Measurements from ENCODE around the gene ANKZF1.

ANKZF1 gene

DNA sequence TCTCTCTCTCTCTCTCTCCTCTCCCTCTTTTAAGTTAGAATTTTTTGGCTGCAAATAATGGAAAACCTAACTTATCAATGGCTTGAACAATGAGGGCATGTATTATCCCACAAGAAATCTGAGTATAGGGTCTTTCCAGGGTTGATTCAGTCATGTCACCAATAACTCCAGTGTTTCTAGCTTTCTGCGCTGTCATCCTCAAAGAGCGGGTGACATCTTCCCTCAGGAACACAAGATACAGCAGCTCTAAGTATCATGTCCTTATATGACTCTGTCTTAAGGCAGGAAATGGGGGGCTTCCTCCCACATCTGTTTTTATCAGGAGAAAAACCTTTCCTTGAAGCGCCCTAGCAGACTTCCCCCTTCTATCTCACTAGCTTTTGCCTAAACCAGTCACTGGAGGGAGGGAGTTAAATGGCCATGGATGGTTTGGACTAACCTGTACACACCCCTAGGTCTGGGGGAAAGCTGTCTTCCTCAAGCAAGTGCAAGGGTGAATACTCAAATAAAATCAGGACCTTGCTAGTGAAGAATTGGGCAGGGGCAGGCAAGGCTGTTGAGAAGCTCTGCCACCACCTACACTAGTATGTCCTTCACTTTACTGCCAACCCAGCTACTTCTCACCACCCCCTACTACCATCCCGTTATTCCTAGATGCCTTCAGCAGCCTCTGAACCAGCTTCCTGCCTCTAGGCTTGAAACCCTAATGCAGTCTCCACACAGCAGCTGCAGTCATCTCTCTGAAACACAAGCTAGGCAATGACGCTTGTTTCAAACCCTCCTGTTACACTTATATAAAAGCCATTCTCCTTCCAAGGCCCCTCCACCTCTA is 31.6 kb downstream of the ANKZF1 start:
- H3K36me3 ChIP-seq (ENCODE audit: control insufficient read depth, insufficient read depth, low read length): no peaks in the 10 kb centered on the region
- no peak for DNase-seq (ENCODE audit: low read depth, low spot score)
- H3K4me1 ChIP-seq (ENCODE audit: control insufficient read depth, insufficient read depth, low read length): no peaks in the 10 kb centered on the region
- H3K27ac ChIP-seq (ENCODE audit: low read length): no peak overlapping the region
- no peaks in the 10 kb centered on the region for H3K9me3 ChIP-seq (ENCODE audit: control insufficient read depth, insufficient read depth, low read length)
- peaks cover 1% of the 10 kb centered on the region; the same call in 1 of the 2 replicates for H3K27me3 ChIP-seq (ENCODE audit: control insufficient read depth, insufficient read depth, low read length)
- H3K4me3 ChIP-seq (ENCODE audit: low read length): no peak overlapping the region
- WGBS (ENCODE audit: insufficient coverage, insufficient read length): no CpG with 5 or more reads among the region's 5 CpGs

DNA sequence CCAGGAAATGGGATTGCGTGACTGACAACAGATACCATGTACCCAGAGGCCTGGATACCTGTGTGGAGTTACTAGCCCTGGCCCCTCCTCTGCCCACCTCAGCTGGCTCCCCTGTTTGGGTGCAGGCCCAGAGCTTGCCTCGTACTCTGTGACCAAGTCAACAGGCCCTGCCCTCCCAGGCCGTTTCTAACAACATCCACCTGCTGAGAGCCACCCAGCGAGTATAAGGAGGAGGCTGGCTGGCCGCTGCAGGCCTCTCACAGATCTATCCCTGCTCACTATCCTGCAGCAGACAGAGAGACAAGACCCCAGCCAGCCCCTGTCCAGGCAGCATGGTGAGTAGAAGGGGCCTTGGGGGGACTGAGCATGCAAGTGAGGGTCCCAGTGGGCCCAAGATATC is 36.6 kb downstream of the ANKZF1 start:
- H3K9me3 ChIP-seq (ENCODE audit: control insufficient read depth, insufficient read depth, low read length): no peaks in the 10 kb centered on the region
- H3K27me3 ChIP-seq (ENCODE audit: control insufficient read depth, insufficient read depth, low read length): no peaks in the 10 kb centered on the region
- no CpG with 5 or more reads among the region's 5 CpGs for WGBS (ENCODE audit: insufficient coverage, insufficient read length)
- no peak overlapping the region for H3K27ac ChIP-seq (ENCODE audit: low read length)
- H3K4me3 ChIP-seq (ENCODE audit: low read length): no peak overlapping the region
- no peak for DNase-seq (ENCODE audit: low read depth, low spot score)
- H3K36me3 ChIP-seq (ENCODE audit: control insufficient read depth, insufficient read depth, low read length): no peaks in the 10 kb centered on the region
- H3K4me1 ChIP-seq (ENCODE audit: control insufficient read depth, insufficient read depth, low read length): no peaks in the 10 kb centered on the region

DNA sequence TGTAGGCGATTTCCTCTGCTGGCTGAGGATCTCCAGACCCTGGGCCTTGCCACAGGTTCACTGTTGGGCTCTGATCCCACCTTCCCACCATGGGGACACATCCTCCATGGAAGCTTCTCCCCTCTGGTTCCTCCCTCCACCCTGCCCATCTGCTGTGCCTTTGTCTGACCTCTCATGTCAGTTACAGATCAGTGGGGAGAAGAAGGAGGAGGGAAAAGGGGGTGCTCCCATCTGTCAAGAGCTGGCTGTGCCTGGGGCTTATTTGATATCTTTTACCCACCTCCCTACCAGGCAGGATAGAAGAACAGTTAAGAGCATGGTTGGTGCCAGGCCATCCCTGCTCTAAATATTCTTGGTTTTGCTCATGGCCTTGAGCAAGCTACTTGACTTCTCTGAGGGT is 37.3 kb downstream of the ANKZF1 start:
- no peak overlapping the region for H3K27ac ChIP-seq (ENCODE audit: low read length)
- no peaks in the 10 kb centered on the region for H3K27me3 ChIP-seq (ENCODE audit: control insufficient read depth, insufficient read depth, low read length)
- no peaks in the 10 kb centered on the region for H3K4me1 ChIP-seq (ENCODE audit: control insufficient read depth, insufficient read depth, low read length)
- no peaks in the 10 kb centered on the region for H3K36me3 ChIP-seq (ENCODE audit: control insufficient read depth, insufficient read depth, low read length)
- no CpG with 5 or more reads among the region's 1 CpG for WGBS (ENCODE audit: insufficient coverage, insufficient read length)
- H3K4me3 ChIP-seq (ENCODE audit: low read length): no peak overlapping the region
- no peak for DNase-seq (ENCODE audit: low read depth, low spot score)
- H3K9me3 ChIP-seq (ENCODE audit: control insufficient read depth, insufficient read depth, low read length): no peaks in the 10 kb centered on the region

DNA sequence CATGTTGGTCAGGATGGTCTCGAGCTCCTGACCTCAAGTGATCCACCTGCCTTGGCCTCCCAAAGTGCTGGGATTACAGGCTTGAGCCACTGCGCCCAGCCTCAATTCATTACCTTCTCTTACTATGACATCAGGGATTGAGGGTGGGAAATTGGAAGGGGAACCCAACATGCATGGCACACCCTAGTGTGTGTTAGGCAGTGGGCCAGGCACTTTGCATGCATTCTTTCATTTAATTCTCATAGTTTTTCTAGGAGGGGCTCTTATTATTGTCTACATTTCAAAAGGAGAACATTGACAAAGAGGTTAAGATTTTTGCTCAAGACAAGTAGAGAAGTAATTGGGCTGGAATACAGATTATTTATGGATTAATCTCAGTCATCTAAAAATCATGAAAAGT is 38.7 kb downstream of the ANKZF1 start:
- H3K27me3 ChIP-seq (ENCODE audit: control insufficient read depth, insufficient read depth, low read length): no peaks in the 10 kb centered on the region
- no CpG with 5 or more reads among the region's 2 CpGs for WGBS (ENCODE audit: insufficient coverage, insufficient read length)
- H3K4me3 ChIP-seq (ENCODE audit: low read length): no peak overlapping the region
- no peaks in the 10 kb centered on the region for H3K9me3 ChIP-seq (ENCODE audit: control insufficient read depth, insufficient read depth, low read length)
- no peak overlapping the region for H3K27ac ChIP-seq (ENCODE audit: low read length)
- H3K4me1 ChIP-seq (ENCODE audit: control insufficient read depth, insufficient read depth, low read length): no peaks in the 10 kb centered on the region
- no peaks in the 10 kb centered on the region for H3K36me3 ChIP-seq (ENCODE audit: control insufficient read depth, insufficient read depth, low read length)
- DNase-seq (ENCODE audit: low read depth, low spot score): no peak

DNA sequence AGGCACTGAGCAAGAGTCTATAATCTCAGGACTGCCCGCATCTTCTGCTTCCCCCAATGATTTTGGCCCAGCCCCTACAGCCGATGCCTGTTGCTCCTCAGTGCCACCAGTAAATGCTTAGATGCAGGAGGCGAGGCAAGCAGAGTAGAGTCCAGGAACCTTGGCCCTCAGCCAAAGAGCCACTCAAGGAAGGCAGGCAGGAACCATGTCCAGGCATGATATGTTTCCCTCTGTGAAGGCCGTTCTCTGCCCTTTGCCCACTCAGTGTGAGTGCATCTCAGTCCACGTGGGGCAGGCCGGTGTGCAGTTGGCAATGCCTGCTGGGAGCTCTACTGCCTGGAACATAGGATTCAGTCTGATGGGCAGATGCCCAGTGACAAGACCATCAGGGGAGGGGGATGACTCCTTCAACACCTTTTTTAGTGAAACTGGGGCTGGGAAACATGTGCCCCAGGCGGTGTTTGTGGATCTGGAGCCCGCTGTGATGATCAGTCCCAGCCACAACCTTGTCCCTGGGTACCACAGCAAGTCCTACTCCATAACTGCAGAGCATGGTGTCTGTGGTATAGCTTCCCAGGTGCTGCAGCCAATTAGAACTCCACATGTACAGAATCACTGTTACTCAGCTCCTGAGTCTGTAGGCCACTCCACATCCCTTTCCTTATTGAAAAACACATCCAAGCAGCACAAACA is 39.9 kb downstream of the ANKZF1 start:
- no peak for DNase-seq (ENCODE audit: low read depth, low spot score)
- WGBS (ENCODE audit: insufficient coverage, insufficient read length): no CpG with 5 or more reads among the region's 8 CpGs
- no peaks in the 10 kb centered on the region for H3K9me3 ChIP-seq (ENCODE audit: control insufficient read depth, insufficient read depth, low read length)
- H3K27me3 ChIP-seq (ENCODE audit: control insufficient read depth, insufficient read depth, low read length): no peaks in the 10 kb centered on the region
- H3K36me3 ChIP-seq (ENCODE audit: control insufficient read depth, insufficient read depth, low read length): no peaks in the 10 kb centered on the region
- peaks cover 2% of the 10 kb centered on the region; the same call in 1 of the 2 replicates for H3K4me1 ChIP-seq (ENCODE audit: control insufficient read depth, insufficient read depth, low read length)
- H3K27ac ChIP-seq (ENCODE audit: low read length): no peak overlapping the region
- H3K4me3 ChIP-seq (ENCODE audit: low read length): no peak overlapping the region

DNA sequence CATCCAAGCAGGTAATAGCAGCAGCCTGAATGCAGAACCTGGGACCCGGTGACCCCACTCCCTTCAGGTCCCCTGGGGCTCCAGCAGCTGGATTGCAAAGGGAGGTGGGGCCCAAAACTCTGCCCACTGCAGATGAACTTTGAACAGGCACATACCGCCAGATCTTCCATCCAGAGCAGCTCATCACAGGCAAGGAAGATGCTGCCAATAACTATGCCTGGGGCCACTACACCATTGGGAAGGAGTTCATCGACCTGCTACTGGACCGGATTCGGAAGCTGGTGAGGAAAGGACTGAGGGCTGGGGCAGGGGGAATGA is 40.4 kb downstream of the ANKZF1 start:
- Histone ChIP-seq H3K36me3 (ENCODE audit: control insufficient read depth, insufficient read depth, low read length) (no peaks in the 10 kb centered on the region), H3K4me1 (ENCODE audit: control insufficient read depth, insufficient read depth, low read length) (peaks cover 2% of the 10 kb centered on the region; the same call in 1 of the 2 replicates), H3K27ac (ENCODE audit: low read length) (no peak overlapping the region), H3K27me3 (ENCODE audit: control insufficient read depth, insufficient read depth, low read length) (no peaks in the 10 kb centered on the region), H3K4me3 (ENCODE audit: low read length) (no peak overlapping the region), H3K9me3 (ENCODE audit: control insufficient read depth, insufficient read depth, low read length) (no peaks in the 10 kb centered on the region)
- no CpG with 5 or more reads among the region's 5 CpGs for WGBS (ENCODE audit: insufficient coverage, insufficient read length)
- DNase-seq (ENCODE audit: low read depth, low spot score): no peak

DNA sequence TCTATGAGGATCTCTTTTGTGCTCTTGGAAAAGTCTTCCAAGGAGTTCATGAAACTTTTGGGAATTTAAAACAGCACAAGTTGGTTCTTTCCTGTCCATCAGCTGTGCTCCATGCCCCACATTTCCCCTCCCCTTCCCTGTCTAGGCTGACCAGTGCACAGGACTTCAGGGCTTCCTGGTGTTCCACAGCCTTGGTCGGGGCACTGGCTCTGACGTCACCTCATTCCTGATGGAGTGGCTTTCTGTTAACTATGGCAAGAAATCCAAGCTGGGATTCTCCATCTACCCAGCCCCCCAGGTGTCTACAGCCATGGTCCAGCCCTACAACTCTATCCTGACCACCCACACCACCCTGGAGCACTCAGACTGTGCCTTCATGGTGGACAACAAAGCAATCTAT is 41.4 kb downstream of the ANKZF1 start:
- no CpG with 5 or more reads among the region's 2 CpGs for WGBS (ENCODE audit: insufficient coverage, insufficient read length)
- Histone ChIP-seq H3K4me1 (ENCODE audit: control insufficient read depth, insufficient read depth, low read length) (peaks cover 2% of the 10 kb centered on the region; the same call in 1 of the 2 replicates), H3K27me3 (ENCODE audit: control insufficient read depth, insufficient read depth, low read length) (no peaks in the 10 kb centered on the region)

DNA sequence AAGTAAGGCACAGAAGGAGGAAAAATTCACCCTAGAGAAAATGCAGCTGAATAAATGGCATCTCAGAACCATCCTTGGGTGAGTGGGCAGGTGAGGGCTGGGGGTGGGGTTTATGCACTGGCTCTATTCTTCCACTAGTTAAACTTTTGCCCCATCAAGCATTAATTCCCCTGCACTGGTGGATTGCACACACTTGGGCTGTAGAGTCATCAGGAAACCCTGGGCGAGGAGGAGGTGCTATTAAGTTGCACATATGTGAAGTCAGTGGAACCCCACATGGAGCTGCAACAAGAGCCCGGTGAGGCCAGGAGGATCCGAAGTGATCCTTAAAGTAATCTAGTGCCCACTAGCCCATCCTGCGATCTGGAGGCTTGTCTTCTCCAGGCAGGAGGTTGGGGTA is 42.8 kb downstream of the ANKZF1 start:
- WGBS (ENCODE audit: insufficient coverage, insufficient read length): no CpG with 5 or more reads among the region's 4 CpGs
- DNase-seq (ENCODE audit: low read depth, low spot score): no peak
- H3K4me1 ChIP-seq (ENCODE audit: control insufficient read depth, insufficient read depth, low read length): peaks cover 2% of the 10 kb centered on the region; the same call in 1 of the 2 replicates

More for the DNA sequence above, 41.4 kb downstream of the ANKZF1 start:
- Histone ChIP-seq H3K27ac (ENCODE audit: low read length) (no peak overlapping the region), H3K36me3 (ENCODE audit: control insufficient read depth, insufficient read depth, low read length) (no peaks in the 10 kb centered on the region), H3K4me3 (ENCODE audit: low read length) (no peak overlapping the region), H3K9me3 (ENCODE audit: control insufficient read depth, insufficient read depth, low read length) (no peaks in the 10 kb centered on the region)
- DNase-seq (ENCODE audit: low read depth, low spot score): no peak

DNA sequence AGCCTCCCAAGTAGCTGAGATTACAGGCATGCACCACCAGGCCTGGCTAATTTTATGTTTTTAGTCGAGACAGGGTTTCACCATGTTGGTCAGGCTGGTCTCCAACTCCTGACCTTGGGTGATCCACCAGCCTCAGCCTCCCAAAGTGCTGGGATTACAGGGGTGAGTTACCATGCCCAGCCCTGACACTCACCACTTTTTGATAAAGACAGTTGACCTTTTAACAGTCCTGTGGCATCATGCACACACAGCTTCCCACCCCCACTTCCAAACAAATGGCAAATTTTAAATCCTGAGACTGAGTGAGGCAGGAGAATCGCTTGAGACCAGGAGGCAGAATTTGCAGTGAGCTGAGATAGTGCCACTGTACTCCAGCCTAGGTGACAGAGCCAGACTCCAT is 43.4 kb downstream of the ANKZF1 start:
- Histone ChIP-seq H3K27me3 (ENCODE audit: control insufficient read depth, insufficient read depth, low read length) (no peaks in the 10 kb centered on the region), H3K4me1 (ENCODE audit: control insufficient read depth, insufficient read depth, low read length) (peaks cover 4% of the 10 kb centered on the region; the same call in 1 of the 2 replicates), H3K9me3 (ENCODE audit: control insufficient read depth, insufficient read depth, low read length) (no peaks in the 10 kb centered on the region), H3K4me3 (ENCODE audit: low read length) (no peak overlapping the region), H3K27ac (ENCODE audit: low read length) (no peak overlapping the region), H3K36me3 (ENCODE audit: control insufficient read depth, insufficient read depth, low read length) (no peaks in the 10 kb centered on the region)
- DNase-seq (ENCODE audit: low read depth, low spot score): no peak
- no CpG with 5 or more reads among the region's 2 CpGs for WGBS (ENCODE audit: insufficient coverage, insufficient read length)

More for the DNA sequence above, 42.8 kb downstream of the ANKZF1 start:
- Histone ChIP-seq H3K27me3 (ENCODE audit: control insufficient read depth, insufficient read depth, low read length) (no peaks in the 10 kb centered on the region), H3K9me3 (ENCODE audit: control insufficient read depth, insufficient read depth, low read length) (no peaks in the 10 kb centered on the region), H3K27ac (ENCODE audit: low read length) (no peak overlapping the region), H3K4me3 (ENCODE audit: low read length) (no peak overlapping the region), H3K36me3 (ENCODE audit: control insufficient read depth, insufficient read depth, low read length) (no peaks in the 10 kb centered on the region)

DNA sequence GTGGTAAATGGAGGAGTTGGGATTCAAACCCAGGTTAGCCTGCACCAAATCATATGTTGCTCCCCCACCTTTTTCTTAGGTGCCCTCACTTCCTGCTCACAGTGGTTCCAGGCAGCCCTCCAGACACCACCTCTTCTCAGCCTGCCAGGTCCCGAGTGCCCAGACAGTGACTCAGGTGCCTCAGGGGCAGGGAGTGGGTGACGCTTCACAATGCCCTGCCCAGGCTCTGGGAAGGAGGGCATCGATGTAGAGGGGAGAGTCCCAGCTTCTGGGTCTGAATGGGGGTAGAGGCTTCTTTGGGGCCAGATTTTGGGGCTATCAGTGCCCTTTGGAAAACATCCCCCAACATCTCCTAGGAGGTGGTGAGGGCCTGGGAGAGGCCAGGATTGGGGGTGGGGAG is 44.3 kb downstream of the ANKZF1 start:
- WGBS (ENCODE audit: insufficient coverage, insufficient read length): no CpG with 5 or more reads among the region's 3 CpGs
- no peak overlapping the region for H3K27ac ChIP-seq (ENCODE audit: low read length)
- no peak for DNase-seq (ENCODE audit: low read depth, low spot score)
- peaks cover 9% of the 10 kb centered on the region; the same call in 1 of the 2 replicates for H3K4me1 ChIP-seq (ENCODE audit: control insufficient read depth, insufficient read depth, low read length)
- H3K27me3 ChIP-seq (ENCODE audit: control insufficient read depth, insufficient read depth, low read length): no peaks in the 10 kb centered on the region
- H3K4me3 ChIP-seq (ENCODE audit: low read length): no peak overlapping the region
- H3K9me3 ChIP-seq (ENCODE audit: control insufficient read depth, insufficient read depth, low read length): no peaks in the 10 kb centered on the region
- H3K36me3 ChIP-seq (ENCODE audit: control insufficient read depth, insufficient read depth, low read length): no peaks in the 10 kb centered on the region

All from iPS DF 6.9 (cell line).